NCI-H2029 (cell line): ENCODE data around the gene SAPCD1.
"Not testable (repeated sequence)": the region's sequence is repeated elsewhere in the genome, so short reads cannot be mapped to it uniquely, and the experiment has no call there.

Experiments
- DNase-seq: peaks from one replicate; lab custom pipeline; 2025; lab: John Stamatoyannopoulos, UW

SAPCD1 gene

DNA sequence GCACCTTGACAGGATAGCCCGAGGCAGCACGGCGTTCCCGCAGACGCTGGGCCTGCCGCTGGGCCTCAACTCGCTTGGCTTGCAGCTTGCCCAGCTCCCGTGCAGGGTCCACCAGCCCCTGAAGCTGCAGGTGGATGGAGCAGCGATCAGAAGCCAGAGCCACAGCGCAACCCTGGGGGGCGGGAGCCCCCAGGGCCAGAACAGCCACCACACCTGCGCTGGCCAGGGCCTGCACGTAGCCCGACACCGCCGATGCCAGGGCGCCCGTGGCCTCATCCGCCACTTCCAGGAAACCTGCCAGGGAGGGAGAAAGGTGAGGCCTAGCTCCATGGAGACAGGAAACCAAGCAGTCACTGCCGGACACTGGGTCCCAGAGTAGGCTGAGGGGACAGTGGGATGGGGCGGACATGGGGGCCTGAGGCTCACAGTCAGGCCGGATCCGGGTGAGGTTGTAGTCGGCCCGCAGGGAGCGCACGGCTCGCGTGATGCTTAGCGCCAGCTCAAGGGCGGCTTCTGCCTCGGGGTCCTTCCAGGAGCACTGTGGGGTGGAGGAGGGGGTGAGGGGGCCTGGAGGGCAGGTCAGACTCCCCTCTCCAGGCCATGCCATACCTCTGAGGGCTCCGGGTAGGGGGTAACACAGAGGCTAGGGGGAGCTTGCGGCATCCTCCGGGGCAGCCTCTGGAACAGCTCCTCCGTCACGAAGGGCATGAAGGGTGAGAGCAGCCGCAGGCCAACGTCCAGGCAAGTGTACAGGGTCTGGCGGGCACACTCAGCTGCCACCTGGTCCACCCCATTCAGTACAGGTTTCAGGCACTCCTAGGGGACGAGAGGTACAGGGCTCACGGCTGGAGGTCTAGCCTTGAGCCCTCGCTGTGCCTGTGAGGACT lies 16.8 kb downstream of the SAPCD1 start:
- DNase-seq: no peak

DNA sequence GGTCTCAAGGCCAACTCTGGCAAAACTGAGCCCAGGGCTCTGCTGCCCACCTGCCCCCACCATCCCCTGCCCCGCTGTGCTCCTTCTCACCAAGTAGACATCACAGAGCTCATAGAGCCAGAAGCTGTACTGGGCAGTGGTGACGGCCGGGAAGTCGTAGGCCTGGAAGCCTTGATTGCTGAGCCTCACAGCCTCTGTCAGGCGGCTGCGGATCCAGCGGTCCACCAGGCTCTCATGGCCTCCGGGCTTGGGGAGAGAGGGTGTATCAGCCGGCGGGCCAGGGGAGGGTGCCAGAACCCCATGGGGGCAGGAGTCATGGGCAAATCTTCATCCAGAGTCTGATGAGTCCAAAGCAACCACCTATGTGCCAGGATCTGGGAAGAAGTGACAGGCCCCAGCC lies 17.5 kb downstream of the SAPCD1 start:
- DNase-seq: no peak

DNA sequence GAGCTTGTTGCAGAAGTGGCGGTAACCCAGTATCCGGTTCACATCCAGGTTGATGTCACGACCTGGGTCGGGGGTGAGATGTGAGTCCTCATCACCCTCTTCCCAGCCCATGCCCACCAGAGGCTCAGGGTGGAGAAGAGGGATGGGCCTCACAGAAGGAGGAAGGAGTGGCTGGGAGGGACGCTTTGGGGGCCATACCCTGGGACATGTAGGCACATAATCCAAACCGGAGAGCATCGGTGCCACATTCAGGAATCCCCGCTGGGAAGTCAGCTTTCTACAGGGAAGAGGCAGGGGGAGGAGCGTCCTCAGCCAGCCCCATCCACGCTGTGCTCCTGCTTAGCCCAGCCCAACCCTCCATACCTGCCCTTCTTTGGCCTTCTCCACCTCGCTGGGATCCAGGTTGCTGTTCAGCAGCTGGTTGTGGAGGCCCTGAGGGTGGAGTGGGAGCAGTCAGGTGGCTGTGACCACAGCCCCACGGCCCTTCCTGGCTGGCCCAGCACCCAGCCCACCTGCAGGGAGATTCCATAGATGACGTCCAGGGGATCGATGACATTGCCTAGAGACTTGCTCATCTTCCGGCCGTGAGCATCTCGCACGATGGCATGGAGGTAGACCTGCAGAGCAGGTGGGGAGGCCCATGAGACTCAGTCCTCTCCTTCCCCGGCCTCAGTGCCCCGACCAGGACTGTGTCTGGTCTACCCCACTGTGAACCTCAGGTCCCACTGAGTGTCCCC lies 18.2 kb downstream of the SAPCD1 start:
- DNase-seq: no peak

GRCh38 chr6:31781244-31782125 lies 19.0 kb downstream of the SAPCD1 start:
- no peak for DNase-seq

DNA sequence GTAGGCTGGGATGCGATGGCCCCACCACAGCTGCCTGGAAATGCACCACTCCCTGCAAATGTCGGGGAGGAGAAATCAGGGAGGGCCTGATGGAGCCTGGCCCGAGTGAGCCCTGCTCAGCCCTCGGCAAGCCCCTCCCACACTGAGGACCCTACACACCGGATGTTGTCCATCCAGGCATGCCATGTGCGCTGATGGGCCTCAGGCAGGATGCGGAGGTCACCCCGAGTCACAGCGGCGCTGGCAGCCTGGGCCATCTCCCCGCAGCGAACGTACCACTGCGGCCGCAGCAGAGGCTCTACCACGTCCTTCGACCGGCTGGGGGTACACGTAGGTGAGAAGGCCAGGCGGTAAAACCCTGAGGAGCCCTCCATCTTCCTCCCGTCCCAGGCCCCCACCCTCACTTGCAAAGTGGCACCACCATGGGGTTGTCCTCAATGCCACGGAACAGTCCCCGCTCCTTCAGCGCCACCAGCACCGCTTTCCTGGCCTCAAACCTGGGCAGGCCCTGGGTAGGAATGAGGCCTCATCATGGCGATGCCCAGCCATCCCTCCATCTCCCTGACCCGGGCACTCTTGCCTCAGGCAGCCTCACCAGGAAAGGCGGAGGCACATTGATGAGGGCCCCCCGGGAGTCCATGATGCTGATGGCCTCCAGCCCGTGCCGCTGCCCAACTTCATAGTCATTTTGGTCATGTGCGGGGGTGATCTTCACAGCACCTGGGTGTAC lies 19.8 kb downstream of the SAPCD1 start:
- DNase-seq: no peak

DNA sequence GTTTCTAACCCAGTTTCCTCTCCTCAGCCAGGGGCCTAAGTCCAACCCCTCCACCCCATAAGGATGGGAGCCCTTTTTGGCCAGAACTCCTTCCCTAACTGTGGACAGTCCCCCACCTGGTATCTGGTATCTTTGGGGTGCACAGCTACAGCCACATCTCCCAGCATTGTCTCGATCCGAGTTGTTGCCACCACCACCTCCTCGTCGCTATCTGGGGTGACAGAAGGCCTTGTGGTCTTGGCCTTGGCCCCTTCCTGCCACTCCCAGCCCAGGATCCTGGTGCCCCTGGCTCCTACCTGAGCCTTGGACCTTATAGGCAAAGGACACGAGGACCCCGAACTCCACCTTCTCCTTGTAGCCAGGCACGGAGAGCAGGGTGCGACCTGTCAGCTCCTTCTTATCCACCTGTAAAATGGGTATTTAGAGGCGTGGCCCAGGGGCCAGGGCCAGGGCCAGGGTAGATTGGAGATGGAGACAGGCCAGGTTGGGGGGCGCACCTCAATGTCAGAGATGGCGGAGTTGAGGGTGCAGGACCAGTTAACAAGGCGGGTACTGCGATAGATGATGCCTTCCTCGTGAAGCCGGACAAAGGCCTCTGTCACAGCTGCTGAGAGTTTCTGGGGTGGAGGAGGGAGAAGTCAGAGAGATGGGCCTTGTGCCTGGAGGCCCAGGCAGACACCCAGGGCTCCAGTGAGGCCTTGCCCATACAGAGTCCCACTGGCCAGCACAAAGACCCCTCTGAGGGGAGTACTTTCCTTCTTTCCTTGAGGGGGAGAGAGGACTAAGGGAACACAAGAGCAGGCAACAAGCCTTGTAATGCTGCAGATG lies 21.9 kb downstream of the SAPCD1 start:
- no peak for DNase-seq

GRCh38 chr6:31785475-31785874 lies 23.0 kb downstream of the SAPCD1 start:
- DNase-seq: no peak

DNA sequence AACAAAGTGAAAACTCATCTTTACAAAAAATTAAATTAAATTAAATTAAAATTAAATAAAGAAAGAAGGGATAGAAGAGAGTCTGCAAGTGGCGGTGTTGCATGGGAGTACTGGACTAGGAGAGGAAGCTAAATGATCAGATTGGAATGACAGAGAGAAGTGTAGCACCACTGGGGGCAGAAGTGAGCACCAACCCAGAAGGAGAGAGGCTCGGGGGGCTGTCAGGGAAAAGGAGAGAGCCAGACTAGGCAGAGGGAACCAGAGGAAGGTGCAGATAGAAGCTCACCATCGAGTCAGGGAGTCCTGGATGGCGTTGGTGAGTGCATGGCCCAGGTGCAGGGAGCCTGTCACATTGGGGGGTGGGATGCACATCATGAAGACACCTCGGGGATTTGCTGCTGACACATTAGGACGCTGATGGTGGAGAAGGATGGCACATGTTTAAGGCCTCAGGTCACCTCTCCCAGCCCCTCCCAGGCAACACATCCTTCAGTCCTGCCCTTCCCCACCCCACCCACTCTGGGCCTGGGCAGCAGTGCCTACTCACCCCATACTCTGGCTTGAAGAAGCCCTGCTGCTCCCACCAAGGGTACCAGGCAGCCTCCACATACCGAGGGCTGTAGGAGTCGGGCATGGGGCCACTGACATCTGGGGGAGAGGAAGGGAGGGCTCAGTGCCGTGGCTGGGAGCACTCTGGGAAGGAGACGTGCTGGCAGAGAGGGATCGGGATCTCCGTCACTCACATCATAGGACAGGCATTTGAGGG lies 29.1 kb downstream of the SAPCD1 start:
- DNase-seq: no peak

- DNase-seq: no peak
Measured at GRCh38 chr6:31792090-31792374, 29.6 kb downstream of the SAPCD1 start.

- DNase-seq: no peak
Measured at GRCh38 chr6:31792761-31793171, 30.3 kb downstream of the SAPCD1 start.

DNA sequence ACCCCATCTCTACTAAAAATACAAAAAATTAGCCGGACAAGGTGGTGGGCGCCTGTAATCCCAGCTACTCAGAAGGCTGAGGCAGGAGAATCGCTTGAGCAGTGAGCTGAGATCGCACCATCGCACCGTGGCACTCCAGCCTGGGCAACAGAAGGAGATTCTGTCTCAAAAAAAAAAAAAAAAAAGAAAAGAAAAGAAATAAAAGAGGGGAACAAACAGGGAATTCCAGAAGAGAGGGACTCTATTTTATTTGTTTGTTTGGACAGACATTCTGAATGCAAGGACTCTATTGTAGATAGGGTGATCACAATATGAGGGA lies 31.4 kb downstream of the SAPCD1 start:
- DNase-seq: not testable (repeated sequence)

GRCh38 chr6:31794294-31794865 lies 31.9 kb downstream of the SAPCD1 start:
- no peak for DNase-seq

DNA sequence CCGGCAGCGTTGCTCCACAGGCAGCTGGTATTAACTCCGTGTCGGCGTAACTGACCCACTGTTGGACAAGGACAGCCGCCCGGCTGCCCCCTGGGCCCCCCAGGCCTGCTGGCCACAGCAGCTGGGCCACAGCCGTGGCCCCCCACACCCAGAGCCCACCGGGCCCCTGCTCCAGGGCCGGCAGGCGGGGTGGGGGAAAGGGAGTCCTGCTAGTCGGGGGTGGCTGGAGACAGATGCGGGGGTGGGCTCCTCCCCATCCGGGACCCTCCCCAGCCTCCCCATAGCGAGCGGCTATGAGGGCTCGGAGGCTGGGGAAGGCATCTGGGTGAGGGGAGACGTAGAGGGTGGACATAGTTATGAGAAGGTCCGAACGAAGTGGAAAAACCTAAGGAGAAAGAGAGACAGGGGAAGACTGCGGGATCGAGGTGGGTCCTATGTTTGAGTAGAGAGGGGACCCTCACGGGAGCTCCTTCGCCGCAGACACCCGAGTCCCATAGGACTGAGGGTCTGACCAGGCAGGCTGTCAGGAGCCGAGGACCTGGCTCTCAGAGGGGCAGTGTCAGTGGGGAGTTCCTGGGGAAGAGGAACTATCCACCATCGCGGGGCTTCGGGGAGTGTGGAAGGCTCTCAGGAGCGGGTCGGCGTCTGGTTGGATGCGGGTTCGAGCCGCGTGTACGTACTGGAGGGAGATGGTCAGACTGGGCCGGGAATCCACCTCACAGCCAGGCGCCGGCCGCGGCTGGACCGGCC lies 32.6 kb downstream of the SAPCD1 start:
- DNase-seq: peak; percentile 59

DNA sequence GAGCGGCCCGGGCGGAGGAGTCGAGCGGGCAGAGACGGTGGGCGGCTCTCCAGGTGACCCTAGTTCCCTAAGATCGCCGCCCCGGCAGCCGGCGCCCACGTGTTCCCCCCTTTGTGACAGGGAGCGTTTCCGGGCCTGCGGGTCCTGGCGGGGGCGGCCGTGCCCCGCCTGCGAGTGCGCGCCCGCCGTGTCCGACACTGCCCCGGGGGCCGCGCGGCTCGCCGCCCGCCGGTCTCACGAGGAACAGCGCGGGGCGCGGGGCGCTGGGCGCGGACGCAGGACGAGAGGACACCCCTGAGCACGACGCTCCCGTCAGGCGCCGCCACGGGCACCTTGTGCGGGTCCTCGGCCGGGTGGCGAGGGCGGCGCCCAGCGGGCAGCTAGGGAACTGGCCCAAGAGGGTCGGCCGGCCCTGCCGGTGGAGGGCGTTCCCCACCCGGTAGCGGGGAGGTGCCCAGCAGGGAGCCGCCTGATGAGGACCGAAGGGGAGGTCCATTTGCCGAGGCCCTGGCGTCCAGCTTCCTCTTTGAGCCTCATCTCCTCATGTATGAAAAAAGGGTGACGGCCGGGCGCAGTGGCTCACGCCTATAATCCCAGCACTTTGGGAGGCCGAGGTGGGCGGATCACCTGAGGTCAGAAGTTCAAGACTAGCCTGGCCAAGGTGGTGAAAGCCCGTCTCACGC lies 33.3 kb downstream of the SAPCD1 start, which contains the start of gene VARS1:
VARS1 (minus strand) TSS at position 137 of the 683 bp plus-strand sequence. CDS start 535 bp downstream, outside the sequence.
- DNase-seq: peak; percentile 89

GRCh38 chr6:31796993-31797385 lies 34.5 kb downstream of the SAPCD1 start:
- no peak for DNase-seq

DNA sequence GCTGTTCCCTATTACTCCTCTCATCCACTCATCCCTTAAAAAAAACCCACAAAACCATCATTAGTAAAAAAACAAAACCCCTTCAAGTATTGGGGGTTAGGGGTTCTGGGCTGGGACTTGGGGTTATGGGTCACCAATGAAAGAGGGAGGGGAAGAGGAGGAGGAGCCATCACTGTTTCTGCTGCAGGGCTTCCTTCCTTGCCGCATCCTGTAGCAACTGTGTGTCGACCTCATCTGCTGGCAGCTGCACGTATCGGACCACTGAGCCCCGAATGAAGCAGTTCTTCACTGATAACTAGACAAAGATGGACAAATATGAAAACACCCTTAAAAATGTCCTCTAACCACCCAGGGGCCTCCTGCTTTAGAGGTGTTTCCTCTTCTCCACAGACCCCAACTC lies 35.1 kb downstream of the SAPCD1 start:
- no peak for DNase-seq

DNA sequence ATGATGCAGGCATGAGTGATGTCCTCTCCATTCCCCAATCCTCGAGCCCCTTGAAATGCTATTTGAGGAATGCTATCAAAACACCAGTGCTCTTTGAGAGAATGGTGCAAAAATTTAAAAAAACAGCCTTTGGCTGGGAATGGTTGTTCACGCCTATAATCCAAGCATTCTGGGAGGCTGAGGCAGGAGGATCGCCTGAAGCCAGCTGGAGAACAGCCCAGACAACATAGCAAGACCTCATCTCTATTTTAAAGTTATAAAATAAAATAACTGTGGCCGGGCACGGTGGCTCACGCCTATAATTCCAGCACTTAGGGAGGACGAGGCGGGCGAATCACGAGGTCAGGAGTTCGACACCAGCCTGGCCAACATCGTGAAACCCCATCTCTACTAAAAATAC lies 37.3 kb downstream of the SAPCD1 start:
- no peak for DNase-seq
